NCI-H1436 (cell line): Measurements from ENCODE around the gene SNUPN.
"Not testable (repeated sequence)": the region's sequence is repeated elsewhere in the genome, so short reads cannot be mapped to it uniquely, and the experiment has no call there.

ENCODE experiments used
- DNase-seq: peaks from one replicate; lab custom pipeline; 2025; lab: John Stamatoyannopoulos, UW

The SNUPN gene

DNA sequence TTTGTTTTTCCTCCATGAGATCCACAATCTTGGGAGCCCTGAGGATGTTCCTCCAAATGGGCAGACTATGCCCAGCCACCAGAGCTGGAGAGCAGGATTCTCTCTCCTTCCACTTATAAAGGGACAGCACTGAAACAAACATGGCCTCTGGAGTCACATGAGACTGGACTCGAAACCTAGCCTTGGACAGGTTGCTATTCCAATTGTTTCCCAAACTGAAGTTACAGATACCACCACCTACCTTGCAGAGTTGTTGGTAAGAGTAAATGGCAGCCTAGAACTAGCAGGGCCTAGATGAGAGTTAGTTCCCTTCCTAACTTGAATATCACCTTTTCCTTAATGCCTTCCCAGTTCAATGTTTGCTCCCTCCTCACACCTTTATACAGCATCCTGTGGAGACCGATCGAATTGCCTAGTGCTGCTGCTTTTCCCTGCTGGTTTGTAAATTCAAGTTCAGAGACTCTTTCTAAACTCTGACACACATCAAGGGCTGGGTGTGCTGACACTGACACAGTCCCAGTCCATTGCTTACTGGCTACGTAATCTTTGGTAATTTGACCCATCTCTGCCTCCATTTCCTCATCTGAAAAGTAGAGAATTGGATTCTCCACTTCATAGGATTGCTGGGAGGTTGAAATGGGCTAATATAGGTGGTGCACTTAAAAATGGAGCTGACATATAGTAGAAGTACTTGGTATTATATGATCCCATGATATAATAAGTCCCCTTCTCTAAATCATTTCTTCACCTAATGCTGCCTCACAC, 11.9 kb upstream of the SNUPN start:
- no peak for DNase-seq

DNA sequence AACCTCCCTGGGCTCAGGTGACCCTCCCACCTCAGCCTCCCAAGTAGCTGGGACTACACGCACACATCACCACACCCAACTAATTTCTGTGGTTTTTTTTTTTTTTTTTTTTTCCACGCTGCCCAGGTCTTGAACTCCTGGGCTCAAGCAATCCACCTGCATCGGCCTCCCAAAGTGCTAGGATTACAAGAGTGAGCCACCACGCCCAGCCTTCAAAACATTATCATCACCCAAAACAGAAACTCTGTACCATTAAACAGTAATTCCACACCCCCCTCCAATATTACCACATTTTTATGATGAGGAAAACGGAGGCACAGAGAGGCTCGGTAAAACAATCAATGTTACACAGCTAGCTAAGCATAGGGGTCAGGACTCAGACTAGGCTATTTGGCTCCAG, 10.5 kb upstream of the SNUPN start:
- no peak for DNase-seq

DNA sequence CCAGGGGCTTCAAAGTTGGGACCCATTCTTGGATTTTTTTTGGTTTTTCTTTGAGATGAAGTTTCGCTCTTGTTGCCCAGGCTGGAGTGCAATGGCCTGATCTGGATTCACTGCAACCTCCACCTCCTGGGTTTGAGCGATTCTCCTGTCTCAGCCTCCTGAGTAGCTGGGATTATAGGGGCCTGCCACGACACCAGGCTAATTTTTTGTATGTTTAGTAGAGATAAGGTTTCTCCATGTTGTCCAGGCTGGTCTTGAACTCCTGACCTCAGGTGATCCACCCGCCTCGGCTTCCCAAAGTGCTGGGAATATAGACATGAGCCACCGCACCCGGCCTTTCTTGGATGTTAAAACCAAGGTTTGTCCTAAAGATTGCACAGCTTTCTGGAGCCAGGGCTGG, 8.4 kb upstream of the SNUPN start:
- not testable (repeated sequence) for DNase-seq

DNA sequence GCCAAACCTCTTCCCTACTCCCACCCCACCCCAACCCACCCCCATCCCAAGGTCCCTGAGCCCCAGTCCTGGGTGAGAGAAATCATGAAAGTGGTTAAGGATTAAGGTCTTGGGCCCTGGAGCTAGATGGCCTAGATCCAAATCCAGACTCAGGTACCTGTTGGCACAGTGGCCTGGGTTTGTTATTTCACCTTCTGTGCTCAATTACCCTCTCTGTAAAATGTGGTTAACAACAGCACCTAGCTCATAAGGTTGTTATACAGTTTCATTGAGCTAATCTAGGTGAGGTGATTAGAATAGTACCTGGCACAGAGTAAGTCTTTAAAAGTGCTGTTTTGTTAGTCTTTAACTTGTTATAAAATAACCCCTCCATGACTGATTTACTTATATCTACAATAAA, 6.4 kb upstream of the SNUPN start:
- DNase-seq: no peak

DNA sequence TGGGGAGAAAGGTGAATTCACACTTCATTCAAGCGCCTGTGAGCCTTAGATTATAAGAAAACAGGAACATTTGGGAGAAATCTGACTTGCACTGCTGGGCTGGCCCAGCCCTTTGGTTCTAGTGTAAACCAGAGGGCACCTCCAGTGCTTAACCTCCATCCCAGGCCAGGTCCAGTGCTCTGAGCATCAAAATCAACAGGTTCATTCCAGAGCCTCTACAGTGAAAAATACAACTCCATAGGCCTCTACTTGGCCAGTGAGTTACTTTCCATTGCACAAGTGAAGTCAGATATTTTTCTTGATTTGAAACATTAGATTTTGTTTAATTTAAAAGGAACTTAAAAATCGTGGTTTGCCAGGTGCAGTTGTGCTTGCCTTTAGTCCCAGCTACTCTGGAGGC, 3.0 kb downstream of the SNUPN start:
- DNase-seq: no peak

DNA sequence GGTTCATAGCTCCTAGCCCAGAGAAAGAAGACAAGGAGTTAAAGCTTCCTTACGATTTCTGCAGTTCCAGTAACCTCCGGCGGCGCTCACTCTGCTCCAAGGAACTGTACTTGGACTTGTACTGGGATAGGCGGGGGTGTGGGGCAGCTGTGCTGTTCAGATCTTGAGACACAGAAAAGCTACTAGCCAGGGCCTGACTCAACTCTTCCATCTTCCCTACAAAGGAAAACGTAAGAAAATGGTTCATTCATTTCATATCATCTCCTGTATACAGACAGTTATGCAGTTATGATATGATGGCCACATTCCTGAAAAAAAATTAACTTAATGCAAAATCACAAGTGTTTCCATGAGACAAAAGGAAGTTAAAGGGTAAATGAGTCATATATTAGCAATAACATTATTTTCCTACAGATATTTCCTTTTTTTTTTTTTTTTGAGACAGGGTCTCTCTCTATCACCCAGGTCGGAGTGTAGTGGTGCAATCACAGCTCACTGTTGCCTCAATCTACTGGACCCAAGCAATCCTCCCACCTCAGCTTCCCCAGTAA, 4.6 kb downstream of the SNUPN start:
- no peak for DNase-seq

DNA sequence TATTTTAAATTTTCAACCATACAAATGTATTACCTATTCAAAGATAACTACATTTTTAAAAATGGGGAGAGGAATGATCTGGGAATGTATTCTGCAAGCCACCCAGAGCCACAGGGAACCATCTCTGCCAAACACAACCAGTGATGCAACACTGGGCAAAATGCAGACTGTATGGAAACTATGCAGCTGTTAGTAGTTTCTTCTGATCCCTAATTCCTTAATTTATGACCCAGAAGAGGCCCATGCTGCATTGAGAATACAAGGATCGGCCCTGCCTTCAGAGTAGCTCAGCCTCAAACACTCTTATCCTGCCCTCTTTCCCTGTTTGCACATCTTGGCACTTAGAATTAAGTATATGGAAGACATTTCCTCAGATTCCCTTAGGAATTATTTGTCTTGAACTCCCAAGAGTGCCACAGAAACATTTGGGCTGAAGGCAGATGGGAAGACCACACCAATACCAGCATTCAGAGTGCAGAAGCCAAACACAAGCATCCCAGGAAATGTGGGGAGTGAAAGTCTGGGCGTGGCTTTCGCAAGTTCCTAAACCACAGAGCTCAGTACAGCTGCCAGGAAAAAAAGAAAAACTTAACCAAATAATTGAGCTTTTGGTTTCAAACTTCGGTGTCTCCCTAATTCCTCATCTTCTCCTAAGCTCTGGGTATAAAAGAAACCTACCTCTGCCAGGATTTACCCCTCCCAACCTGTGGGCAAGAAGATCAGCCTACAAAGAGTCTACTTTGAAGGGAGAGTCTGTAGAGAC, 5.3 kb downstream of the SNUPN start:
- DNase-seq: no peak

DNA sequence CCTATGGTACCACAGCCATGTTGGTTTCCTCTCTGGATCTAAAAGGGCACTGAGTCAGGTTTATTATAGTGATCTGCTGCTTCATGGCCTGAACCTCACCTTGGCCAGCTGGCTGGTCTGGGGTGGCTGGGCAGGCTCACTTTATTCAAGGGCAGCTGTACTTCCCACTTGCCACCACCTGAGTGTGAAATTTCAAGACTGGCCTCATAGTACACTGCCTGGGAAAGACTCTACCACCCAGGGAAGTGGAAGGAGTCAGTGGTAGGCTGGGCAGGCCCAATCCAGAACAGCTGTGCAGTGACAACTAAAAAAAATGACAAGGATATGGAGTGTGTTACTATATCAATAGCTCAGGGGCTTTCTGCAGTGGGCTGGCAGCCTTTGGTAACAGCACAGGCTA, 8.8 kb downstream of the SNUPN start:
- no peak for DNase-seq

DNA sequence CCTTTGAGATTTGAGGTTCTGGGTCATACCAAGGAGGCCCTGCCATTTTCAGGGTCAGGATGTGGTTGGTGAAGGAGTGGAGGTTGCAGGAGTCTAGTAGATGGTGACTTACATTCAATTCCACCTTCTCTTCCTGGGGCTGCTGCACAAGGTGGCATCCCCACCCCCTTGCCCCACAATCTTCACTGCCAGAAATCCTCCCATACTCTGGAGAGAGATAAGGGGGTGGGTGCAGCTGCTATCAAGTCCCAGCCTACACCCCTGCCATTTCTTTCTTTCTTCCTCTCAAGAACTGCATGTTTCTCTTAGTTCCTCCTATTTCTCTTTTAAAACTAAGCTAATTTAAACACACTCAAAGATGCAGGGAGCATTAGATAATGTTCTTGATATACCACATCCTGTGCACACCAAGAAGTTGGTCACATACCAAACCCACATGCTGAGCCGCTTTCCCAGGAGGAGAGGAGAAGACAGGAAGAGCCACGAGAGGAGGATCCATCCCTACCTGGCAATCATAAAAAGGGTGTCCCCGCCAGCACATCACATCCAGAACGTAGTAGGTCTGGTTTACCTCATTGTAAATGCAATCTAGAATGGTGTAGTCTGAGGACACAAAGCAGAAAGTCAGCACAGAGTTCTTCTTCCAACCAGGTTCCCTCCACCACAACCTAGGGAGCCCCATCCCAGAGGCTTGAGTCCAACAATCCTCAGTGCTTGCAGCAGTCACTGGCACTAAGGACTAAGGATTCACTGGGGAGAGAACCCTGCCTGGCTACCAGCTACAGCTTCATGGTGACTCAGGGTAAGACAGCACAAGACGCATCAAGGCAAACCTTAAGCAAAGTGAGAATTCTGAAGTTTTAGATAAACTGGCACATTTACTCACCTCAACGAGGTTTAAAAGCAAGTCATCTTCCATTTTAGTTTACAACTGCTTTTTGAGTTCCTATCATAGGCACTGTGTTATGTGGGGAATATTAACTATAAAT, 18.5 kb downstream of the SNUPN start:
- no peak for DNase-seq

DNA sequence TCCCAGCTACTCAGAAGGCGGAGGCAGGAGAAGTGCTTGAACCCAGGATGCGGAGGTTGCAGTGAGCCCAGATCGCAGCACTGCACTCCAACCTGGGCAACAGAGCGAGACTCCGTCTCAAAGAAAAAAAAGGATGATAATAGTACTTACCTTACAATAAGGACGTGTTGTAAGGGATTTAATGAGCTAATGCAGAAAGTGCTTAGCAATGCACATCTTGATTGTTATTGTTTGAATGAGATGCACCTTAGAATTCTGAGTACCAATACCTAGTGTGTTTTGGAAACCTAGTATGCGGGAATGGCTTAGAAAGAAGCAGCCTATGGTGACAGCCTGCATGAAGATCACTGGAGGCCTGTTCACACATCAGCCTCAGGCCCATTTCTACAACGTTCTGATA, 19.5 kb downstream of the SNUPN start:
- DNase-seq: no peak

DNA sequence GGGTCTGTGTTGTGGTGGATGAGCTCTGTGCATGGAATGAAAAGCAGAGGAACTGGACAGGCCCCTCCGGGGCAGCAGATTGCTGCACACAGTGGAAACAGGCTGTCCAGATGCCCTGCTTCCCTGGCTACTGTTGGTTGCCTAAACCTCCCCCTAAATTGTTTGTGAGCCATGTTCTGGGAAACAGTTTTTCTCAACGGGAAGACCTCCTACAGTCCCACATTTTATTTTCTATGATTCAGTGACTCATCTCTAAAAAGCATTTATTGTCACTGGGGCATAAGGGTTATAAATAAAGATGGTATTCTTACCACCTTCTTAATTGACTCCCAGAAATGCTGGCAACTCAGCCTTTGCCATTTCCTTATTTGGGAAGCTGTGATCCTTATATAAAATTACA, 26.1 kb downstream of the SNUPN start:
- no peak for DNase-seq

DNA sequence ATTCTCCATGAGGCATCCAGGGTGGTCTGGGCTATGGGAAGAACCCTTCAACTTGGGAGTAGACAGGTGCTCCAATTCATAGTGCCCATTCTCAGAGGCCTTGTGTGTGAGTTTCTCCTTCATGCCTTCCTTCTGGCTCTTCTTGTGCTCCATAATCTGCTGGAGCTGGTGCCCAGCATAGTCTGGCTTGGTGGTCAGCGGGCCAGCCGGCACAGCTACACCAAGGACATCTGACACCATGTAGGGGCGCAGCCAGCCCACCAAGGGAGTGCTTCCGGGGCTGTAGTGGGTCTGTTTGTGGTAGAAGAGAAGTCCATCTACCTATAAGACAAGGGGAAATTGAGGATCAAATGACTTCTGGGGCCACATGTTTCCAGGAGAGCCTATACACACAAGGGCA, 27.2 kb downstream of the SNUPN start:
- DNase-seq: no peak

DNA sequence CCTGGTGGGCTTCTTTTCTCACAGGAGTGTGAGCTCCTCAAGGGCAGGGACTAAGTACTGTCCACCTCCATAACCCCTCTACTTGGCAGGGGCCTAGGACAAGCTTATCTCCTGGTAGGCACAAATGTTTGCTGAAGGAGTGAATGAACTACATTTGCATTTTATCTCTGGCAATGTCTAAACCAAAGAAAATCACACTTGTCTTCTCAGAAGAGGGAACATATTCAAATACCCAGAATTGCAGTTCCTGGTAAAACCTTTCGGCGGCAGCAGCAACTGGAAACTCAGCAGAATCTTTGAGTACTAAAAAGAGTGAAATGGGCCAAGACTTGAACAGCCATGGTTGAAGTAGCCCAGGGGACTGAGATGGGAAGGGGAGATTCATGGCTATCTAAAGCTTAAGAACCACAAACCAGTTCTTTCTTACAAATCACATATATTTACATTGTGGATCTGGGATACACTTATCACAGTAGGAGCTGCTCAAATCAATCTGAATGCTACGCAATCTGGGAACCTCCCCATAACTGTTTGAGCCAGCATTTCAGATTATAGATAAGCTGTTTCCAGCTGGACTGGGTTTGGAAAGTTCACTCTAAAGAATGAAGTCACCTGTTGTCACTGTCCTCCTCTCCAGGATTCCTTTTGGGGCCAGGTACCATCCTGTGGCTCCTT, 27.7 kb downstream of the SNUPN start:
- DNase-seq: no peak

DNA sequence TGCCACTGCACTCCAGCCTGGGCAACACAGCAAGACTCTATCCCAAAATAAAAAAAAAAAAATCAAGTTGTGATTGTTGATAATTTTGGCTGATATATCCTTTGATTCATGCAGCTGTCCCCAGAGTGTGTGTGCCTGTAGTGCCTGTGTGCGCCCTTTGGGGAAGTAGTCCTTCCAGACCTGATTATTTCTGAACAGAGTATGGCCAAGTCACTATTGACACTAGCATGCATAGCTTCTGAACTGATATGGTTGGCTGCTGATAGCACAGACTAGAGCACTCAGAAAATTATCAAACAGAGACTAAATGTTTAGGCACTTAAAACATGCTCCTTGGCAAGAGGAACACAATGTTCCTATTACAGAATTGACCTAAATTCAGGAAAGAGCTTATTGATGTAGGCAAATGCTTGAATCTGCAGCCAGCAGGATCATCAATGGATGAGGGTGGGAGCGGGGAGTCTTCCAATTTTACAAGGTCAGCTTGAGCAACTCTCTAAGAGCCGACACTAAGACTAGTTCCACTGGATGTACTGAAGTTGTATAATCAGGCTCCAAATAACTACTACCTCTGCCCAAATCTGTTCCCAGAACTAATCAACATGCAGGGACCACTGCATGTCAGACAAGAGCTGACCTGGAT, 28.7 kb downstream of the SNUPN start:
- DNase-seq: no peak

DNA sequence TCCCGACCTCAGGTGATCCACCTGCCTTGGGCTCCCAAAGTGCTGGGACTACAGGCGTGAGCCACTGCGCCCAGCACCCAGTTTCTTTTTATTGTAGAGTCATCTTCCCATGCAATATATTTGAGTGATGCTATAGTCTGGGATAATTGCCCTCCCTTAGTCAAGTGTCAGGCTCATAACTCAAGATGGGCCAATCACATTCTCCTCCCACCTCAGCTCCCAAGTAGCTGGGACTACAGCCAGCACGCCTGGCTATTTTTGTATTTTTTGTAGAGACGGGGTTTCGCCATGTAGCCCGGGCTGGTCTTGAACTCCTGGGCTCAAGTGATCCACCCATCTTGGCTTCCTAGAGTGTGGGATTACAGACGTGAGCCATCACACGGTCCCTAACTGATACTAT, 31.2 kb downstream of the SNUPN start:
- DNase-seq: no peak

DNA sequence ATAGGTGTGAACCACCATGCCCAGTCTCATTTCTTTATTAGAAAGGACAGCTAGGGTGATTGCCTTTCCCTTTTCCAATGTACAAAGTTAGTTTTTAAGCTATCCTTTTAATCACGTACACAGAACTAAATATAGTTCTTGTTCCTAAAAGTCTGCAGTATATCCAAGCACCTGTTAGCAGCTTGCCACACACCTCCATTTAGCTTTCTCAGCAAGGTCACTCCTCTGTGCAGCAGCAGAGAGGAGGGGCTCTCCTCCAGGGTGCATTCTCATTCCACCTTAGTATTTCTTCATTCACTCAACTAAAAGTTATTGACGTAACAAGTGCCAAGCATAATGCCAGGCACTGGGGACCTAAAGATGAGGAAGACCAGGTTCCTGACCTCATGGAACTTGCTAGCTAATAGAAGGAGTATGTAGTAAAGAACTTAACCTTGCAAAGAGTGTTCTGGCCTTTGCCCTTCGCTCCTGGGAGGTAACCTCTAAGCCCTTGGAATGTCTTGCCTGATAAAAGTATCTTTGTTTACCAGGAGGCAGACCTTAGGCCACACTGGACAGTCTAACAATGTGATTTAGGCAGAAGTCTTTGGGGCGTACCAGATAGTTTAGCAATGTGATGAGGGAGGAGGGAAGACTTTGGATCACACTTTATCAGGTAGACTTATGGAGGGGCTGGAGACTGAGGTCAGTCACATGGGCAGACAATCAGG, 33.7 kb downstream of the SNUPN start:
- no peak for DNase-seq

DNA sequence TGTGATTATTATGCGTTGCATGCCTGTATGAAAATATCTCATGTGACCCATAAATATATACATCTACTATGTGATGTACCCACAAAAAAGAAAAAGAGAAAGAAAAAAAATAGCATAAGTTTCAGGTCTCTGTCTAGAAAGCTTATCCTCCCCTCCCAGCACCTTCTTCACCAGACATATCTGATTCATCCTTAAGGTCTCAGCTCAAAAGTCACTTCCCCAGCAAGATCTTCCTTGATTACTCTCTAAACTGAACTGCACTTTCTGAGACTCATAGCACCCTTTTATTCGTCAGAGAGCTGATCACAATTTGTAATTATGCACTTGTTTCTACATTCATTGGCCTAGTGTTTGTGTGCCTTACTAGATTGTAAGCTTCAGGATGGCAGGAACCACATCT, 35.3 kb downstream of the SNUPN start:
- DNase-seq: no peak

DNA sequence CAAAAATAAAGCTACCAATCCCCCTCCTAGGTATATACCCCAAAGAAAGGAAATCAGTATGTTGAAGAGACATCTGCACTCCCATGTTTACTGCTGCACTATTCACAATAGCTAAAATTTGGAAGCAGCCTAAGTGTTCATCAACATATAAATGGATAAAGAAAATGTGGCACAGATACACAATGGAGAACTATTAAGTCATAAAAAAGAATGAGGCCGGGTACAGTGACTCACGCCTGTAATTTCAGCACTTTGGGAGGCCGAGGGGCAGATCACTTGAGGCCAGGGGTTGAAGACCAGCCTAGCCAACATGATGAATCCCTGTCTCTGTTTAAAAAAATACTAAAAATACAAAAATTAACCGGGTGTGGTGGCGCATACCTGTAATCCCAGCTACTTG, 36.5 kb downstream of the SNUPN start:
- DNase-seq: no peak

DNA sequence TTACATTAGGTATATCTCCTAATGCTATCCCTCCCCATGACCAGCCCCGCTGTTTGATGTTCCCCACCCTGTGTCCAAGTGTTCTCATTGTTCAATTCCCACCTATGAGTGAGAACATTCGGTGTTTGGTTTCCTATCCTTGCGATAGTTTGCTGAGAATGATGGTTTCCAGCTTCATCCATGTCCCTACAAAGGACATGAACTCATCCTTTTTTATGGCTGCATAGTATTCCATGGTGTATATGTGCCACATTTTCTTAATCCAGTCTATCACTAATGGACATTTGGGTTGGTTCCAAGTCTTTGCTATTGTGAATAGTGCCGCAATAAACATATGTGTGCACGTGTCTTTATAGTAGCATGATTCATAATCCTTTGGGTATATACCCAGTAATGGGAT, 39.1 kb downstream of the SNUPN start:
- not testable (repeated sequence) for DNase-seq

DNA sequence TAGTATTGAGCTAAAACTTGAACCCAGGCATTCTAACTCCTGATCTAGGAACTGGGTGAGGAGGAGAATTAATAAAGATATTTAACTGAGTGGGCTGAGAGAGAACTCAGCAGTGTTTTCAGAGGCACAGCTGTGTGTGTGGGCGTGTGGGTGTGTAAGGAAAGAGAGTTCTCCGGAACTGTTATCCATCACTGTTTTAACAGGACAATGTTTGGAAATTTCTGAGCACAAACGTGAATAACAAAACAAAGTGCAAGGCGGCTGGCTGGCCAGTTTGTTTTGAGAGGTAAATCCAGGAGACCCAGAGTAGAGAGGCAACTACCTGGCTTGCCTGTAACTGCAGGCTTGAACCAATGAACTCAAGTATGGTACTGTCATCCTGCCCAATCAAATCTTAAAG, 41.4 kb downstream of the SNUPN start:
- no peak for DNase-seq

DNA sequence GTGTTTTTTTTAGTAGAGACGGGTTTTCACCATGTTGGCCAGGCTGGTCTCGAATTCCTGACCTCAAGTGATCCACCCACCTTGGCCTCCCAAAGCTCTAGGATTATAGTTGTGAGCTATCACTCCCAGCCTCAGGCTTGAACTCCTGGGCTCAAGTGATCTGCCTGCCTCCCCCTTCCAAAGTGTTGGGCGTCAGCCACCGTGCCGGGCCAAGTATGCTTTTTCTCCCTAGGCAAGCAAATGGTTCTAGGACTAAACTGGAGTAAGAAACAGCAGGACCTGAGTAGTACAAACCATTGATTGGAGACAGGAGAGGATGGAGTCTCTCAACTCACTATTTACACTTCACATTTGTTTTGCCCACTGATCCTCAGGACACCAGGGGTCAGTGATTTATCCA, 41.8 kb downstream of the SNUPN start:
- no peak for DNase-seq
